Ecto neural progenitor cell (in vitro differentiated cells): ENCODE data around the gene DNAJC25.
A peak's percentile ranks its signal among the peaks of the same experiment; 100 is the strongest.
"Not testable (repeated sequence)": the region's sequence is repeated elsewhere in the genome, so short reads cannot be mapped to it uniquely, and the experiment has no call there.

ENCODE experiments used
- DNase-seq: peaks from one replicate; pipeline ENCODE4 v3.0.0-alpha.2; 2018; ENCODE audit warnings: low spot score

DNAJC25 gene

DNA sequence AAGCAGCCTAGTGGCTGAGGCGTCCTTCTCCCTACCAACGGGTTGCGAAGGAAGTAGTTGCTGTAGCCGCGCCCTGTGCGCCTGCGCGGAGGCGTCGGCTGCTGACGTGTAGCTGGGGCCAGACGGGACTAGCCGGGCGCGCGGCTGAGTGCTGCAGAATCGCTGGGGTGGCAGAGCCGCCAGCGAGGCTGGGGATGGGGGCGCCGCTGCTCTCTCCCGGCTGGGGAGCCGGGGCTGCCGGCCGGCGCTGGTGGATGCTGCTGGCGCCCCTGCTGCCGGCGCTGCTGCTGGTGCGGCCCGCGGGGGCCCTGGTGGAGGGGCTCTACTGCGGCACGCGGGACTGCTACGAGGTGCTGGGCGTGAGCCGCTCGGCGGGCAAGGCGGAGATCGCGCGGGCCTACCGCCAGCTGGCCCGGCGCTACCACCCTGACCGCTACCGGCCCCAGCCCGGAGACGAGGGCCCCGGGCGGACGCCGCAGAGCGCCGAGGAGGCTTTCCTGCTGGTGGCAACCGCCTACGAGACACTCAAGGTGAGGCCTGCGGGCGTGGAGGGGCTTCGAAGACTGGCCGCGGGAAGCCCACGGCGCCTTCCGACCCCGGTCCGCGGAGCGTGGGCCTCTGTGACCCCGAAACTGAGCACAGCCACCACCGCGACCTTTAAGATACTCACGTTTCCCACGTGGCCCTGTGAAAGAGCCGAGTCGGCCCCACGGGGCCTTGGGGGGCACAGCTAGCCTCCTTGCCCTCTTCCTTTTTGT, at the start of gene DNAJC25:
Gene DNAJC25 (plus strand): TSS at position 121 of the 758 bp plus-strand sequence. CDS start 74 bp downstream, at position 195.
- DNase-seq: peak; percentile 98

DNA sequence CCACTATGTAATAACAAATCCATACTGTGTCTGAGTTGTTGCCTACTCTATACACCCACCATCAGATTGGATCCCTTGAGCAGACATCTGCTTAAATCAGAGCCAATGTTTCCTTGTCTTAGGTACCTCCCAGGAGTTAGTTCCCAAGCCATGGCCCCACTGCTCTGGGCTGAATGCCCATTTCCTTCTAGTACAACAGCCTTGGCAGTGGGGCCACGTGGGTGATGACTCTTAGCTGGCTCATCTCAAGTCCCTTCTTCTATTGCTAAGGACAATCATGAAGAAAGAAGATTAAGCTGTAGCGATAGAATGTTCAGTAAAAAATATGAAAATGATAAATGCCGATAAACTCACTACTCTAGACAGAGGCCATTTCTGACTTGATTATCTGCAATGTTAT, 48.2 kb upstream of the DNAJC25 start:
- DNase-seq: no peak

- DNase-seq: no peak
Observed at GRCh38 chr9:111586378-111586777, 44.8 kb upstream of the DNAJC25 start.

- no peak for DNase-seq
Observed at GRCh38 chr9:111588846-111589245, 42.3 kb upstream of the DNAJC25 start.

- DNase-seq: peak; percentile 77
Observed at GRCh38 chr9:111597852-111598732, 33.0 kb upstream of the DNAJC25 start.

GRCh38 chr9:111598733-111599091, 32.4 kb upstream of the DNAJC25 start:
- DNase-seq: no peak

GRCh38 chr9:111599092-111599954, 31.8 kb upstream of the DNAJC25 start, which contains the start of gene PTGR1:
TSS of gene PTGR1 (minus strand) at chr9:111599647. CDS start at chr9:111597422, 2,225 bp downstream.
- DNase-seq: peak; percentile 84

- DNase-seq: no peak
Observed at GRCh38 chr9:111599955-111600343, 31.2 kb upstream of the DNAJC25 start.

GRCh38 chr9:111601237-111602018, 29.7 kb upstream of the DNAJC25 start:
- no peak for DNase-seq

- DNase-seq: no peak
Observed at GRCh38 chr9:111603041-111603440, 28.1 kb upstream of the DNAJC25 start.

DNA sequence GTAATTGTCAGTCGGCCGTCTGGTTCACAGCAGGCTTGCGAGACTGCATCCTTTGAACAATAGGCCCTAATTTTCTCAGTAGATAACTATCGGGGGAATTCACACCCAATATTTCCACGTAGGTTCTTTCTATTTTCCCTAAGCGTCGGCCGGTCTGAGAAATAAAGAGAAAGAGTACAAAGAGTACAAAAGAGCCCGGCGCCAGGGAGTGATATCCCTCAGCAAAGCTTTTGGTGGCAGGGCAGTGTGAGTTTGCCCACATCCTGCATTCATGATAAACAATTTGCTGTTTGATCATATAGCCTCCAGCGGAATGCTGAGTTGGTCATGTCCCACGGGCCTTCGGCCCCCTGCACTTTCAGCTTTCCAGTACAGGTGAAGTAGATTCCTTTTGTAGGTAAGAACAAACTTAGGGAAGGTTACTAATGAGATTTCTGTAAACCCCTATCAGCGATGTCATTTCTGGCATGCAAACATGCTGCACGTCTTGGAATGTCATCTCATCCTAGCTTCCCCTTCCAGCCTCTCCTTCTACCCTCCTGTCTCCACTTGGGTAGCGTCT, 27.0 kb upstream of the DNAJC25 start:
- no peak for DNase-seq

DNA sequence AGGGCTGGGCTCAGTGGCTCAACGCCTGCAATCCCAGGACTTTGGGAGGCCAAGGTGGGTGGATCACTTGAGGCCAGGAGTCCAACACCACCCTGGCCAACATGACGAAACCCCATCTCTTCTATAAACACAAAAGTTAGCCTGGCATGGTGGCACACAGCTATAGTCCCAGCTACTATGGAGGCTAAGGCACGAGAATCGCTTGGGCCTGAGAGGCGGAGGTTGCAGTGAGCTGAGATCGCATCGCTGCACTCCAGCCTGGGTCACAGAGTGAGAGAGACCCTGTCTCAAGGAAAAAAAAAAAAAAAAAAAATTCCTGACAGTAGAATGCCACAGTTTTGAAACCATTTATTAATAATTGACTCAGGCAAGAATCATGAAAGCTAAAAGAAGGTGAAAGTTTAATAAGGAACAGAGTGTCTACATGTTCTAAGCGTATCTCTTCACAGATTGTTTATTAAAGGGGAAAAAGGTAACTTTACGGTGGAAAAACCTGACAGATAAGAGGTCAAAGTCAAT, 26.0 kb upstream of the DNAJC25 start:
- no peak for DNase-seq

DNA sequence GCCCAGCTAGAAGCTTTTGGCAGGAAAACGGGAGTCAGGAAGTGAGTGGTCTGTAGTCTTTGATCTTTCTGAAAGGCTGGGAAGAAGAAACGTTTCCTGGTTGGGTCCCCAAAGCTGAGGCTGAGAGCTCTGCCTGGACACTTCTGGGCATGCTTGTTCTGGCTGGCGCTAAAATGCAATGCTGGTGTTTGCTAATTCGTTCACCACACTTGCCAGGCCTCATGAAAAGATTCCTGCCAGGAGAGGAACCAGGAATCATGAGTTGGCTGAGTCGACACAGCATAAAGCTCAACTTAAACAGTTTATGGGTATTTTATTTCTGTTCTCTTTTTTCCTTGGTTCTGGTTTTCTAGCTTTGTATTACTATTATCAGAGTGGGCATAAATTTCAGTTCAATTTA, 21.0 kb upstream of the DNAJC25 start:
- no peak for DNase-seq

- no peak for DNase-seq
Observed at GRCh38 chr9:111610845-111611244, 20.3 kb upstream of the DNAJC25 start.

- DNase-seq: no peak
Observed at GRCh38 chr9:111613436-111614040, 17.6 kb upstream of the DNAJC25 start.

DNA sequence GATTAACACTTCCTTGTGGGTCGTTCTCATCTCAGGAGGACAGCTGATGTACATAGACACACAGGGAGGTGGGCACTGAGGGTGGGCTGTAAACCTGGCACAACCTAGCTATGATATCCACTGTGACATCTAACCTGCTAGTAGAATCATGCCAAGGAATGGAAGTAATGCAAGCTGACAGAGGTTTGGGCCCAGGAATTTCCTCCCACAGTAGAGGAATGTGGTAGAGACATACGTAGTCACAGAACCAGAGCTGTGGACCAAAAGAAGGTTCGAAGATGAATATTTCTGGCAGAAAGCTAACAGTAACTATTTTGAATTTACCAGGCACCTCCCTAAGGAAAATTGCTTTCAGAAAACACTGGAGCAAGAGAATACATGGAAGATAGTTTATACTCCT, 15.2 kb upstream of the DNAJC25 start:
- DNase-seq: no peak

DNA sequence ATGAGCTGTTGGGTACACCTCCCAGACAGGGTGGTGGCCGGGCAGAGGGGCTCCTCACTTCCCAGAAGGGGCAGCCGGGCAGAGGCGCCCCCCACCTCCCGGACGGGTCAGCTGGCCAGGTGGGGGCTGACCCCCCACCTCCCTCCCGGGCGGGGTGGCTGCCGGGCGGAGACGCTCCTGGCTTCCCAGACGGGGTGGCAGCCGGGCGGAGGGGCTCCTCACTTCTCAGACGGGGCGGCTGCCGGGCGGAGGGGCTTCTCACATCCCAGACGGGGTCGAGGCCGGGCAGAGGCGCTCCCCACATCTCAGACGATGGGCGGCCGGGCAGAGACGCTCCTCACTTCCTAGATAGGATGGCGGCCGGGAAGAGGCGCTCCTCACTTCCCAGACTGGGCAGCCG, 13.8 kb upstream of the DNAJC25 start:
- DNase-seq: not testable (repeated sequence)

- no peak for DNase-seq
Observed at GRCh38 chr9:111621895-111622480, 9.1 kb upstream of the DNAJC25 start.

GRCh38 chr9:111622626-111623025, 8.5 kb upstream of the DNAJC25 start:
- DNase-seq: no peak
